ENCODE measurements around the gene MAML3.

GRCh38 chr4:139686988-139687387, 467.0 kb downstream of the MAML3 start:
- TF ChIP-seq CTCF (IDR thresholded peaks at IDR 0.05; ENCODE audit: low read depth, low read length) (no peak), EZH2phosphoT487 (IDR thresholded peaks at IDR 0.05; ENCODE audit: low read depth) (no peak)
